K562 (cell line): Measurements from ENCODE around the gene SLC34A3. TPM values are rescaled to one million over a fixed set of nuclear protein-coding genes. Genes with fewer than 3 reads are reported as not detected.

Experiments
- CHD4 ChIP-seq: fragments of 200-600 bp; sonication (generic); IDR thresholded peaks from 3 replicates; pipeline ENCODE4 v1.6.1; 2012; ENCODE audit warnings: low read depth, mild to moderate bottlenecking, mixed read lengths, low read length, inconsistent platforms; ENCODE audit not compliant: insufficient read depth, insufficient replicate concordance, poor library complexity, severe bottlenecking
- E2F6 ChIP-seq, 2 experiments: IDR thresholded peaks; 2 replicates each; pipeline ENCODE4 v1.6.1; 2011; ENCODE audit warnings: borderline replicate concordance in 1 of 2, control low read depth in 1 of 2, low read depth in 1 of 2, low read length in 1 of 2, mild to moderate bottlenecking in 1 of 2, mixed read lengths in 1 of 2, moderate library complexity in 1 of 2; ENCODE audit not compliant: insufficient read depth in 1 of 2, insufficient read length in 1 of 2, poor library complexity in 1 of 2, severe bottlenecking in 1 of 2; ENCODE audit errors: extremely low read depth in 1 of 2
- IRF2 ChIP-seq: sonication (generic); formaldehyde crosslinking; IDR thresholded peaks from 2 replicates; pipeline ENCODE4 v1.8.1; 2022; ENCODE audit warnings: mild to moderate bottlenecking, missing genetic modification reagents
- MEF2D ChIP-seq: conservative IDR thresholded peaks from 2 replicates; pipeline ENCODE4 v1.6.1; 2016; ENCODE audit warnings: low read depth, missing genetic modification characterization, missing compliant biosample characterization
- NCOR1 ChIP-seq: fragments of 450-650 bp; IDR thresholded peaks from 2 replicates; pipeline ENCODE4 v1.6.1; 2016; ENCODE audit warnings: mild to moderate bottlenecking, moderate library complexity
- POLR2G ChIP-seq: fragments of 200-400 bp; formaldehyde crosslinking; IDR thresholded peaks from 2 replicates; pipeline ENCODE4 v1.6.1; 2017; ENCODE audit warnings: low read depth, mild to moderate bottlenecking, antibody characterized with exemption, low read length, moderate library complexity
- TGIF2 ChIP-seq: sonication (generic); formaldehyde crosslinking; IDR thresholded peaks from 2 replicates; pipeline ENCODE4 v1.8.1; 2022; ENCODE audit warnings: mild to moderate bottlenecking, missing genetic modification reagents, moderate library complexity
- ZBTB33 ChIP-seq: sonication (generic); formaldehyde crosslinking; IDR thresholded peaks from 2 replicates; pipeline ENCODE4 v1.8.1; 2023; ENCODE audit warnings: mild to moderate bottlenecking, missing genetic modification reagents
- ZNF274 ChIP-seq: IDR thresholded peaks from 2 replicates; pipeline ENCODE4 v1.6.1; 2011; ENCODE audit warnings: low read depth, mild to moderate bottlenecking, low read length, moderate library complexity, borderline replicate concordance
- ZNF431 ChIP-seq: sonication (generic); formaldehyde crosslinking; IDR thresholded peaks from 2 replicates; pipeline ENCODE4 v1.8.0; 2022; ENCODE audit warnings: mild to moderate bottlenecking, missing genetic modification reagents
- polyA plus RNA-seq, 8 experiments: library from polyadenylated mRNA; depleted of rRNA in 4 of 8; stranded (reverse) in 5 of 8; unstranded in 3 of 8; fragments of >200 nt; fragmentation: Nextera tagmentation in 2 of 8; fragmentation: Illumina TruSeq in 1 of 8; extraction: Ambion mirVana in 2 of 8; extraction: Trizol in 1 of 8; gene quantifications; 2 replicates each; pipeline versions ENCODE4 v1.2.1 to v1.2.3, GENCODE V29; 2011 to 2014; ENCODE audit warnings: inconsistent platforms in 1 of 8, missing spikeins in 1 of 8
- total RNA-seq, 7 experiments: library from RNA; depleted of rRNA in 6 of 7; stranded (reverse); fragments of >200 nt in 6 of 7; fragmentation: Illumina TruSeq in 2 of 7; extraction: Trizol in 2 of 7; gene quantifications; 2 replicates each; pipeline versions ENCODE4 v1.2.1 to v1.2.3, GENCODE V29; 2011 to 2021; ENCODE audit warnings: low replicate concordance in 1 of 7
- TF ChIP-seq, protein P1 (sequence below): fragments of 450-650 bp; IDR thresholded peaks from 2 replicates; pipeline ENCODE4 v1.6.1; 2017; ENCODE audit warnings: mild to moderate bottlenecking, moderate library complexity
- TF ChIP-seq, protein P2 (sequence below): sonication (generic); formaldehyde crosslinking; IDR thresholded peaks from 2 replicates; pipeline ENCODE4 v1.9.0; 2022; ENCODE audit warnings: mild to moderate bottlenecking, missing genetic modification reagents

The SLC34A3 gene
- total and polyA plus RNA-seq, 9 of the 15 experiments (the other 6 are each of a cell fraction or from before 2014, with no cell fraction given), result not detected

GRCh38 chr9:137234055-137234697 lies 3.5 kb downstream of the SLC34A3 start (continued):
- TF ChIP-seq, protein P1, sequence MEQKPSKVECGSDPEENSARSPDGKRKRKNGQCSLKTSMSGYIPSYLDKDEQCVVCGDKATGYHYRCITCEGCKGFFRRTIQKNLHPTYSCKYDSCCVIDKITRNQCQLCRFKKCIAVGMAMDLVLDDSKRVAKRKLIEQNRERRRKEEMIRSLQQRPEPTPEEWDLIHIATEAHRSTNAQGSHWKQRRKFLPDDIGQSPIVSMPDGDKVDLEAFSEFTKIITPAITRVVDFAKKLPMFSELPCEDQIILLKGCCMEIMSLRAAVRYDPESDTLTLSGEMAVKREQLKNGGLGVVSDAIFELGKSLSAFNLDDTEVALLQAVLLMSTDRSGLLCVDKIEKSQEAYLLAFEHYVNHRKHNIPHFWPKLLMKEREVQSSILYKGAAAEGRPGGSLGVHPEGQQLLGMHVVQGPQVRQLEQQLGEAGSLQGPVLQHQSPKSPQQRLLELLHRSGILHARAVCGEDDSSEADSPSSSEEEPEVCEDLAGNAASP, result no peak
- TF ChIP-seq TGIF2 (CRISPR knock-in tag), result no peak
- TF ChIP-seq, protein P2, sequence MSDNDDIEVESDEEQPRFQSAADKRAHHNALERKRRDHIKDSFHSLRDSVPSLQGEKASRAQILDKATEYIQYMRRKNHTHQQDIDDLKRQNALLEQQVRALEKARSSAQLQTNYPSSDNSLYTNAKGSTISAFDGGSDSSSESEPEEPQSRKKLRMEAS (CRISPR knock-in tag), result peak; percentile 68; the same call in 1 of the 2 replicates
- peak; percentile 92 for TF ChIP-seq ZBTB33 (CRISPR knock-in tag)
- TF ChIP-seq ZNF274, result no peak
- no peak for TF ChIP-seq NCOR1
- TF ChIP-seq ZNF431 (CRISPR knock-in tag), result no peak
- TF ChIP-seq MEF2D (tag), result no peak
- no peak for TF ChIP-seq CHD4
- peak; percentile 70 for TF ChIP-seq POLR2G
- no peak for TF ChIP-seq IRF2 (CRISPR knock-in tag)
- TF ChIP-seq E2F6 (IDR thresholded peaks at IDR 0.05; ENCODE audit: borderline replicate concordance in 1 of 2, extremely low read depth in 1 of 2, insufficient read depth in 1 of 2, insufficient read length in 1 of 2, low read depth in 1 of 2, low read length in 1 of 2, poor library complexity in 1 of 2, severe bottlenecking in 1 of 2), result peak in 1 of 2 experiments; percentile 61
